ENCODE data around the gene MALAT1.
"Not testable (repeated sequence)": the region's sequence is repeated elsewhere in the genome, so short reads cannot be mapped to it uniquely, and the experiment has no call there.

The MALAT1 gene

GRCh38 chr11:65521777-65522521 lies 23.1 kb downstream of the MALAT1 start:
- not testable (repeated sequence) for DNase-seq (ENCODE audit: low read depth, low spot score)

- DNase-seq (ENCODE audit: low read depth, low spot score) = not testable (repeated sequence)
Observed at GRCh38 chr11:65522718-65523630, 24.1 kb downstream of the MALAT1 start.

DNA sequence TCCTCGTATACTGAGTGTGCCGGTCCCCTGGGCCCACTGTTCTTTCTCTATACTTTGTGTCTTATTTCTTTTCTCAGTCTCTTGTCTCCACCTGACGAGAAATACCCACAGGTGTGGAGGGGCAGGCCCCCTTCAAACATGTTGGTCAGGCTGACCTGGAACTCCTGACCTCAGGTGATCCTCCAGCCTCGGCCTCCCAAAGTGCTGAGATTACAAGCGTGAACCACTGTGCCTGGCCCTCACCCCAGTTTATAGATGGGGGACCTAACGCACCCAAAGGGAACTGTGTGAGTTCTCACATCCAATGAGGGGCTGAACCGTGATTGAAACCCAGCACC lies 24.8 kb downstream of the MALAT1 start:
- not testable (repeated sequence) for DNase-seq (ENCODE audit: low read depth, low spot score)

DNA sequence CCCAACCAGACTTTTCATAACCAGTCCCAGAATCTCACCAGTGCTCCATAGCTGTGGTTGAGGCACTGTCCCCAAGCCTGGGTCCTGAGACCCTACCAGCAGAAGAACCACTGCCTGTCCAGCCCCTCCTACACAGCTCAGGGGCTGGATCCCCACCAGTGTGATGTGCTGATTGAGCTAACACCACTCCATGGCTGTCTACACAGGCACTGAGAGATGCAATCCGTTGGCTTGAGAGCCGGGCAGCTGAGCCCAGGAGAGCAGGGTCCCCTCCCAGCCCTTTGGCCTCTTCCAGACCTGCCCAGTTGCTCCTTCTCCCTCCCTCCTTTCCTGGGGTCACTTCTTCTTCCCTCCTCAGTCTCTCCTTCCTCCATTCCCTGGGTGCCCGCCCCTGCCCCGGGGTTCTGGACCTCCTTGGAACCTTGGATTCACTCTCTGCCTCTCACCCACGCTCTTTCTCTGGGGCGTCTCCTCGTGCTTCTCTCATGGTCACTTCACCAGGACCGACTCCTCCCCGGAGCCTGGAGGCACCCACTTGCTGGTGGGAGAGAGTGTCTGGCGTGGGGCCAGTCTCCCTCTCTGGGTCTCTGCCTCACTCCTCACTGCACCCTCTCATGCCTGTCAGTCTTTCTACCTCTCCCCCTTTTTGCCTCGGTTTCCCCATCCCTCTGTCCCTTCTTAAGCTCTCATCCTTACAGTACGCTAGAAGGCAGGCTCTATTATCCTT lies 25.3 kb downstream of the MALAT1 start:
- no peak for DNase-seq (ENCODE audit: low read depth, low spot score)

GRCh38 chr11:65524741-65525545 lies 26.1 kb downstream of the MALAT1 start, which contains the start of gene SCYL1:
SCYL1 (plus strand) TSS chr11:65525083; CDS start chr11:65525154, 71 bp downstream.
- peak; percentile 68 for DNase-seq (ENCODE audit: low read depth, low spot score)

DNA sequence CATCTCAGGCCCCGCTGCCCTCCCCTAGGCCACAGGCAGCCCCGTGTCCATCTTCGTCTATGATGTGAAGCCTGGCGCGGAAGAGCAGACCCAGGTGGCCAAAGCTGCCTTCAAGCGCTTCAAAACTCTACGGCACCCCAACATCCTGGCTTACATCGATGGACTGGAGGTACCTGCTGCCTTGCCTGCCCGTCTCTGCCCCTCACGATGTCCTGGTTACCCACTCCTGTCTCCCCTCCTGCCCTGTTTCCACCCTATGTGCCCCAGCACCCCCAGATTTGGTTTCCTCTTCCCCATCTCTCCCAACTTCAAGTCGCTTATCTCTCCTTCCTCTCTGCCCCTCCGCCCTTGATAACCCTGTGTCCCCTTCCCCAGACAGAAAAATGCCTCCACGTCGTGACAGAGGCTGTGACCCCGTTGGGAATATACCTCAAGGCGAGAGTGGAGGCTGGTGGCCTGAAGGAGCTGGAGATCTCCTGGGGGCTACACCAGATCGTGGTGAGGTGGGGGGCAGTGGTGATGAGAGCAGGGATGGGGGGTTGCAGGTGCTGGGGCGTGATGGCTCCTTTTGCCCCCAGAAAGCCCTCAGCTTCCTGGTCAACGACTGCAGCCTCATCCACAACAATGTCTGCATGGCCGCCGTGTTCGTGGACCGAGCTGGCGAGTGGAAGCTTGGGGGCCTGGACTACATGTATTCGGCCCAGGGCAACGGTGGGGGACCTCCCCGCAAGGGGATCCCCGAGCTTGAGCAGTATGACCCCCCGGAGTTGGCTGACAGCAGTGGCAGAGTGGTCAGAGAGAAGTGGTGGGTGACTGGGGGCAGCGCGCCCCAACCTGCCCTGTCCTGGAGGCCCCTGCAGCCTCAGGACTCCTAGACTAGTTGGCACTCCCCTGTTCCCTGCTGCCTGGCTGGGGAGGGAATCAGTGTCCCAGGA lies 27.0 kb downstream of the MALAT1 start:
- DNase-seq (ENCODE audit: low read depth, low spot score) = no peak

- DNase-seq (ENCODE audit: low read depth, low spot score) = no peak
Observed at GRCh38 chr11:65526744-65527143, 27.9 kb downstream of the MALAT1 start.

DNA sequence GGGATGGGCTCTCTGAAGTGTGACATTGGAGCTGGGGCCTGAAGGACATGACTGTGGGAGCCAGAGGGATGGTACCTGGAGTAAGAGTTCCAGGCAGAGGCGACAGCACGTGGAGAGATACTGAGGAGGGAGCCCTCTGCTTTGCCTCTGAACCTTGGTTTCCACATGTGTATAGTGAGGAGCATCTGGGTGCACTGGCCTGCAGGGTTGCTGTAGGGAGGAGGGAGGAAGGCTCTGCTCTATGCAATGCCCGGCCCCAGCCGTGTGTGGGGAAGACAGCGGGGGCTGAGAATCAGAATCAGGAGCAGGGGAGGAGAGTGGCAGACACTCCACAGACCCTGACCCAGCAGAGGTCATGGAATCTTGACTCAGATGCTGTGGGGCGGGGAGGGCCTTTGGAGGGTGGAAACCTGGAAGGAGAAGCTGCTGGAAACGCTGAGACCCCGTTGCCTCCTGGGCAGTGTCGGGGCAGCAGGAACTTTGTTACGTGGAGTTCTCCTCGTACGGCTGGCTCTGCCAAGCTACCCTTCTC lies 30.0 kb downstream of the MALAT1 start:
- DNase-seq (ENCODE audit: low read depth, low spot score) = no peak

GRCh38 chr11:65529475-65530156 lies 30.8 kb downstream of the MALAT1 start:
- DNase-seq (ENCODE audit: low read depth, low spot score) = no peak

DNA sequence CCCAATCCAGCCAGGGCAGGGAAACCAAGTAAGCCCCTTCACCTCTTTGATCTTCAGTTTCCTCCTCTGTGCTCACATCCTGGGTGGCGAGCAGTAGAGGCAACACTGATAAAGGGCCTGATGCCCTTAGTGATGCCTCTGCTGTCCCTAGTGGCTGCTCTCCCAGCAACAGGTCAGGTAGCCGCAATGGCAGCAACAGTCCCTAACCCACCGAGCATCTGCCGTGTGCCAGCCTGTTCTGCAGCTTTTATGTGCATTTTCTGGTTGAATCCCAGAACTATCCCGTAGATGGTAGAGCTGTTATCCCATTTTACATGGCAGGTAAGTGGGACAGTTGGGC lies 31.3 kb downstream of the MALAT1 start:
- DNase-seq (ENCODE audit: low read depth, low spot score) = no peak

GRCh38 chr11:65532388-65533064 lies 33.7 kb downstream of the MALAT1 start:
- DNase-seq (ENCODE audit: low read depth, low spot score) = no peak

DNA sequence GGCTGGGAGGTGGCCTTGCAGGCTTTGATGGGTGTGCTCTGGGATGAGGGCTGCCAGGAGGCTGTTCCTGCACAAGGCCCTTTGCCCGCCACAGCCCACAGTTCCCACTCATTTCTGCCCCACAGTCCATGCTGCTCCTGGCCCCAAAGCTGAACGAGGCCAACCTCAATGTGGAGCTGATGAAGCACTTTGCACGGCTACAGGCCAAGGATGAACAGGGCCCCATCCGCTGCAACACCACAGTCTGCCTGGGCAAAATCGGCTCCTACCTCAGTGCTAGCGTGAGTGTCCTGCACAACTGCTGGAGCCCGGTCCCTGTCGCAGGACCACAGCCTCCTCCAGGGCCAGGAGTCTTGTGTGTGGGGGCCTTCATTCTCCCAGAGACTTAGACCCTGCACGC lies 36.3 kb downstream of the MALAT1 start:
- DNase-seq (ENCODE audit: low read depth, low spot score) = no peak

DNA sequence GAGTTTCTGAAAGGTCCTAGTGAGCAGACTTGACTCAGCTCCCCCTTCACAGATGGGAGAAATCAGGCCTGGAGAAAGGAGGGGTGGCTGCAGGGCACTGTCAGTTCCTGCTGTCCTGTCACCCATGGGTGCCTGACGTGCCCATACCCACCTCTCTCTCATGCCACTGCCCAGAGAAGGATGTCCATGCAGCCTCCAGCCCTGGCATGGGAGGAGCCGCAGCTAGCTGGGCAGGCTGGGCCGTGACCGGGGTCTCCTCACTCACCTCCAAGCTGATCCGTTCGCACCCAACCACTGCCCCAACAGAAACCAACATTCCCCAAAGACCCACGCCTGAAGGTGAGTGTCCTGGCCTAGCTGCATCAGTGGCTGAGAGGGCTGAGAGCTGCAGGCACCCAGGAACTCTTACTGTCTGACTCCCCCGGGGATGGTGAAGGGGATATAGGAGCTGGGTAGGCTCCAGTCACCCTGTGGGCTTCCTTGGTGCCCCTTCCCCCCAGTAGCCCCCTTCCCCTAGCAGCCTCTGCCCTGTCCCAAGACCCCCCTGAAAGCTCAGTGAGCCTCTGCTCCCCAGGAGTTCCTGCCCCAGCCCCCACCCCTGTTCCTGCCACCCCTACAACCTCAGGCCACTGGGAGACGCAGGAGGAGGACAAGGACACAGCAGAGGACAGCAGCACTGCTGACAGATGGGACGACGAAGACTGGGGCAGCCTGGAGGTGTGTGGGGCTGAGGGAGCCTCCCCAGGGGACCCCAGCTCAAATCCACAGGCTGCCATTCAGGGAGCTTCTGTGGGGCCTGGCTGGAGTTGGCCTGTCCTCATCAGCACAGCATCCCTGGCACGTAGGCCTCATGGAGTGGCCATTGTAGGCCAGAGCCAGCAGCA lies 37.8 kb downstream of the MALAT1 start:
- no peak for DNase-seq (ENCODE audit: low read depth, low spot score)

DNA sequence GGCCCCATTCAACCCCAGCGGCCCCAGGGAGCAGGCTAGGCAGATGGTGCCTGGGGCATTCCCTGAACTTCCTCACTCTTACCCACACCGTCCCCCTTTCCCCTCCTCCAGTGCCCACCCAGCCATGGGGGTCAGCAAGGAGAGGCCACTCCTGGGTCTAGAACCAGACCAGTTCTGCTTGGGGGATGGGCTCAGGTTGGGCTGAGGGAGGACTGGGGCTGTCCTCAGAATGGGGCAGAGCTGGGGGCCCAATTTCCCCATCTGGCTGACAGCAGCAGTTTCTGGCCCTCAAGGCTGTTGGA lies 38.4 kb downstream of the MALAT1 start:
- no peak for DNase-seq (ENCODE audit: low read depth, low spot score)

DNA sequence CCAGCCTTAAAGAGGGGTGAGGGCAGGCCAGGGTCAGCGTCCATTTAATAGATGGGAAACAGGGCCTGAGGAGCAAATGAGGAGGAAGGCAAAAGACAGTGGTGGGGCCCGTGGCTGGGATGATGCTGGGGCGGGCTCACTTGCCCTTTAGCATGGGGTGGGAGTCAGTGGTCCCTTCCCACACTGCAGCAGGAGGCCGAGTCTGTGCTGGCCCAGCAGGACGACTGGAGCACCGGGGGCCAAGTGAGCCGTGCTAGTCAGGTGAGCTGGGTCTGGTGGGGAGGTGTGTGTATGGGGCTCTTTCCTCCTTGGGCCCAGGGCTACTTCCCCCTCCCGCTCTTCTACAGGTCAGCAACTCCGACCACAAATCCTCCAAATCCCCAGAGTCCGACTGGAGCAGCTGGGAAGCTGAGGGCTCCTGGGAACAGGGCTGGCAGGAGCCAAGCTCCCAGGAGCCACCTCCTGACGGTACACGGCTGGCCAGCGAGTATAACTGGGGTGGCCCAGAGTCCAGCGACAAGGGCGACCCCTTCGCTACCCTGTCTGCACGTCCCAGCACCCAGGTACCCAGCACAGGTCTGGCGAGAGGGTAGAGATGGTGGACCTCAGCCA lies 38.9 kb downstream of the MALAT1 start:
- DNase-seq (ENCODE audit: low read depth, low spot score) = no peak

- DNase-seq (ENCODE audit: low read depth, low spot score) = no peak
Observed at GRCh38 chr11:65538232-65538914, 39.5 kb downstream of the MALAT1 start.
